NCI-H128 (cell line): ENCODE measurements around the gene VEGFA.

ENCODE experiments used
- DNase-seq: peaks from one replicate; lab custom pipeline; 2025; ENCODE audit not compliant: unreplicated experiment; lab: John Stamatoyannopoulos, UW

VEGFA gene

DNA sequence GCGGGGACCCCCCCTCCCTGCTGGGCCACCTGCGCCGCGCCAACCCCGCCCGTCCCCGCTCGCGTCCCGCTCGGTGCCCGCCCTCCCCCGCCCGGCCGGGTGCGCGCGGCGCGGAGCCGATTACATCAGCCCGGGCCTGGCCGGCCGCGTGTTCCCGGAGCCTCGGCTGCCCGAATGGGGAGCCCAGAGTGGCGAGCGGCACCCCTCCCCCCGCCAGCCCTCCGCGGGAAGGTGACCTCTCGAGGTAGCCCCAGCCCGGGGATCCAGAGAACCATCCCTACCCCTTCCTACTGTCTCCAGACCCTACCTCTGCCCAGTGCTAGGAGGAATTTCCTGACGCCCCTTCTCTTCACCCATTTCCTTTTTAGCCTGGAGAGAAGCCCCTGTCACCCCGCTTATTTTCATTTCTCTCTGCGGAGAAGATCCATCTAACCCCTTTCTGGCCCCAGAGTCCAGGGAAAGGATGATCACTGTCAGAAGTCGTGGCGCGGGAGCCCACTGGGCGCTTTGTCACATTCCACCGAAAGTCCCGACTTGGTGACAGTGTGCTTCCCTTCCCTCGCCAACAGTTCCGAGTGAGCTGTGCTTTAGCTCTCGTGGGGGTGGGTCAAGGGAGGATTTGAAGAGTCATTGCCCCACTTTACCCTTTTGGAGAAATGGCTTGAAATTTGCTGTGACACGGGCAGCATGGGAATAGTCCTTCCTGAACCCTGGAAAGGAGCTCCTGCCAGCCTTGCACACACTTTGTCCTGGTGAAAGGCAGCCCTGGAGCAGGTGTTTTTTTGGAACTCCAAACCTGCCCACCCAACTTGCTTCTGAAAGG lies 2.1 kb downstream of the VEGFA start:
- no peak for DNase-seq

DNA sequence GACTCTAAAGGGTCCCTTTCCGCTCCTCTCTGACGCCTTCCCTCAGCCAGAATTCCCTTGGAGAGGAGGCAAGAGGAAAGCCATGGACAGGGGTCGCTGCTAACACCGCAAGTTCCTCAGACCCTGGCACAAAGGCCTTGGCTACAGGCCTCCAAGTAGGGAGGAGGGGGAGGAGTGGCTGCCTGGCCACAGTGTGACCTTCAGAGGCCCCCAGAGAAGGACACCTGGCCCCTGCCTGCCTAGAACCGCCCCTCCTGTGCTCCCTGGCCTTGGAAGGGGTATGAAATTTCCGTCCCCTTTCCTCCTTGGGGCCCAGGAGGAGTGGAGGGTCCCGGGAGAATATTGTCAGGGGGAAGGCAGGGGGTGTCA lies 2.7 kb downstream of the VEGFA start:
- DNase-seq, result no peak

- DNase-seq, result no peak
These were observed 3.3 kb downstream of the VEGFA start for GRCh38 chr6:43773050-43773979.

- no peak for DNase-seq
These were observed 4.2 kb downstream of the VEGFA start for GRCh38 chr6:43773980-43774775.

DNA sequence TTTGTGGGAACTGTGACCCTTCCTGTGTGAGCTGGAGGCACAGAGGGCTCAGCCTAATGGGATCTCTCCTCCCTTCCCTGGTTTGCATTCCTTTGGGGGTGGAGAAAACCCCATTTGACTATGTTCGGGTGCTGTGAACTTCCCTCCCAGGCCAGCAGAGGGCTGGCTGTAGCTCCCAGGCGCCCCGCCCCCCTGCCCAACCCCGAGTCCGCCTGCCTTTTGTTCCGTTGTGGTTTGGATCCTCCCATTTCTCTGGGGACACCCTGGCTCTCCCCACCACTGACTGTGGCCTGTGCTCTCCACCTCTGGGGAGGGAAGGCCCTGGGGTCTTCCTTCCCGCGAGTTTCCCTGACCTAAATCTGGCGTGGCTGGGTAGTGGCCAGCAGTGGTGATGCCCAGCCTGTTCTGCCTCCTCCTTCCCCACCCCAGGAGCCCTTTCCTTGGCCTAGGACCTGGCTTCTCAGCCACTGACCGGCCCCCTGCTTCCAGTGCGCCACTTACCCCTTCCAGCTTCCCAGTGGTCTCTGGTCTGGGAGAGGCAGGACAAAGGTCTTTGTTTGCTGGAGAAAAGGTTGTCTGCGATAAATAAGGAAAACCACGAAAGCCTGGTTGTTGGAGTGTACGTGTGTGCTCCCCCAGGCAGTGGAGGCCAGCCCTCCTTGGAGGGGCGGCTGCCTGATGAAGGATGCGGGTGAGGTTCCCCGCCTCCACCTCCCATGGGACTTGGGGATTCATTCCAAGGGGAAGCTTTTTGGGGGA lies 4.9 kb downstream of the VEGFA start:
- no peak for DNase-seq

DNA sequence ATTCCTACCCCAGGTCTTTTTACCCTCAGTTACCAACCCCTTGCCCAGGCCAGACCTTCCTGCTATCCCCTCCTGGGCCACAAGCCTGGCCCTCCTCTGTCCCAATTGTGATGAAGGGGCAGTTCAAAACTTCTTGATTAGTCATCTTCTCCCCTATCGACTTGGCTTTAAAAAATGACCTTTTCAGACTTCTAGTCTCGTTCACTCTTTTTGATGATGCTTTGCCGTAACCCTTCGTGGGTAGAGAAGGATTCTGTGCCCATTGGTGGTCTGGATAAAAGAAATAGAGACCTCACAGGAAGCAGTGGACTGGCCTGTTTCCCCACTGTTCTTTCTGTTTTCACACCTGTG lies 5.5 kb downstream of the VEGFA start:
- no peak for DNase-seq

DNA sequence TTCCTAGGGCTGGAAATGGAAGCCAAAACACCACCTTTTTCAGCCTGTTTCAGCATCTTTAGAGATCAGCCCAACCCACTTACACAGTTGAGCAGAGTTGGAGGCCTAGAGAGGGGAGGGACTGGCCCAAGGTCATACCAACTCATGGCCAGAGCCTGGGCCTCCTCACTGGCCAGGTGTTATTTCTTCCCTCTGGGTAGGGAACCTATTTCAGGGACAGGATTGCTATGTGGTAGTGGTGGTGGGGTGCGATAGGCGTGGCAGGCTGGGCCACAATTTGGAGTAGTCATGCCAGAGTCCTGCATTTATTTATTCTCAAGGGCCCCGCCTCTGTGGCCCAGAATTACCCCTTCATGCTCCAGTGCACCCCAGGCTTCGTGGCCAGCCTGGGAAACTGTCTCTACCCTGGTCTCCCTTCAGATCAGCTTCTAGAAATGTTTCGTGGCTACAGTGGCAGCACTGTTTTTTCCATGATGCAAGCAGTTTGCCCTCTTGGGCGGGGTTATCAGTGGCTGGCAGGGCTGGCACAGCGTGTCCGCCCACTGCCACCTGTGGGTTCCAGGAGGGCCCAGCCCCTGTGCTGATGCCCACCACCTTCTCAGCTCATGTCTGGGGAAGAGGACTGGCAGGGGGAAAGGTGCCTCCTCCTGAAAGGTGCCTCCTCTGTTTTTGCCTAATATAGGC lies 6.2 kb downstream of the VEGFA start:
- no peak for DNase-seq

DNA sequence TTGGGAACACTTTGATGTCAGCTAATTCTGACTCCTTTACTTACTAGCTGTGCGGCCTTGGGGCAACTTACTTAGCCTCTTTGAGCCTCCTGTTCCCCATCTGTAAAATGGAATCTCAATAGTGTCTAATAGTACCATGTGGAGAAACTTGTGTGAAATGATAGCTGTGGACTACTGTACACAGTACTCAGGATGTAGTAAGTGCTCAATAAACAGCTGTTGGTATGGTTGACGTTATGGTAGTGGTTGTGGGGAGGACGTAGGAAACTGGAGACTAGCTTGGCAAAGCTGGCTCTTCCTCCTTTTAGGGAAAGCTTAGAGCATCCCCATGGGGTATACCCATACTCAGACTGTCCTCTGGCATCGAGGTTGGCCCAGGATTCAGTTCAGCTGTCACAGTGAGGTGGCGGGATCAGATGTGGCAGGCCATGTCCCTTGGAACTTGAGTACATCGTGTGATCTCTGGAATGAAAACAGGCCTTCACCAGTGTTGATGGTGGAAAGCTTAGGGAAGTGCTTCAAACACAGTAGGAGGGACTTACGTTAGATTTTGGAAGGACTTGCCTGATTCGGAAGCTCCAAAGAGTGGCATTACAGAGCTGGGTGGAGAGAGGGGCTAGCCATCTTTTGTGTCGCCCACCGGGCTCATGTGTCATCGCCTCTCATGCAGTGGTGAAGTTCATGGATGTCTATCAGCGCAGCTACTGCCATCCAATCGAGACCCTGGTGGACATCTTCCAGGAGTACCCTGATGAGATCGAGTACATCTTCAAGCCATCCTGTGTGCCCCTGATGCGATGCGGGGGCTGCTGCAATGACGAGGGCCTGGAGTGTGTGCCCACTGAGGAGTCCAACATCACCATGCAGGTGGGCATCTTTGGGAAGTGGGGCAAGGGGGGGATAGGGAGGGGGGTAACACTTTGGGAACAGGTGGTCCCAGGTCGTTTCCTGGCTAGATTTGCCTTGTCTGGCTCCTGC lies 7.1 kb downstream of the VEGFA start:
- no peak for DNase-seq

GRCh38 chr6:43778131-43778855 lies 8.3 kb downstream of the VEGFA start:
- no peak for DNase-seq

- DNase-seq, result no peak
These were observed 9.2 kb downstream of the VEGFA start for GRCh38 chr6:43778976-43779851.

- DNase-seq, result no peak
These were observed 9.8 kb downstream of the VEGFA start for GRCh38 chr6:43779852-43780236.

- DNase-seq, result no peak
These were observed 10.3 kb downstream of the VEGFA start for GRCh38 chr6:43780293-43780692.

DNA sequence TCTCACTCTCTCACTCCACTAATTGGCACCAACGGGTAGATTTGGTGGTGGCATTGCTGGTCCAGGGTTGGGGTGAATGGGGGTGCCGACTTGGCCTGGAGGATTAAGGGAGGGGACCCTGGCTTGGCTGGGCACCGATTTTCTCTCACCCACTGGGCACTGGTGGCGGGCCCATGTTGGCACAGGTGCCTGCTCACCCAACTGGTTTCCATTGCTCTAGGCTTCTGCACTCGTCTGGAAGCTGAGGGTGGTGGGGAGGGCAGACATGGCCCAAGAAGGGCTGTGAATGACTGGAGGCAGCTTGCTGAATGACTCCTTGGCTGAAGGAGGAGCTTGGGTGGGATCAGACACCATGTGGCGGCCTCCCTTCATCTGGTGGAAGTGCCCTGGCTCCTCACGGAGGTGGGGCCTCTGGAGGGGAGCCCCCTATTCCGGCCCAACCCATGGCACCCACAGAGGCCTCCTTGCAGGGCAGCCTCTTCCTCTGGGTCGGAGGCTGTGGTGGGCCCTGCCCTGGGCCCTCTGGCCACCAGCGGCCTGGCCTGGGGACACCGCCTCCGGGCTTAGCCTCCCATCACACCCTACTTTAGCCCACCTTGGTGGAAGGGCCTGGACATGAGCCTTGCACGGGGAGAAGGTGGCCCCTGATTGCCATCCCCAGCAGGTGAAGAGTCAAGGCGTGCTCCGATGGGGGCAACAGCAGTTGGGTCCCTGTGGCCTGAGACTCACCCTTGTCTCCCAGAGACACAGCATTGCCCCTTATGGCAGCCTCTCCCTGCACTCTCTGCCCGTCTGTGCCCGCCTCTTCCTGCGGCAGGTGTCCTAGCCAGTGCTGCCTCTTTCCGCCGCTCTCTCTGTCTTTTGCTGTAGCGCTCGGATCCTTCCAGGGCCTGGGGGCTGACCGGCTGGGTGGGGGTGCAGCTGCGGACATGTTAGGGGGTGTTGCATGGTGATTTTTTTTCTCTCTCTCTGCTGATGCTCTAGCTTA lies 11.2 kb downstream of the VEGFA start:
- no peak for DNase-seq

GRCh38 chr6:43781941-43782704 lies 12.1 kb downstream of the VEGFA start:
- no peak for DNase-seq

GRCh38 chr6:43782764-43783513 lies 12.9 kb downstream of the VEGFA start:
- DNase-seq, result no peak
